ENCODE data around the gene USHBP1. TPM values are rescaled to one million over a fixed set of nuclear protein-coding genes. Genes with fewer than 3 reads are reported as not detected.

USHBP1 gene
- total and polyA plus RNA-seq, 2 of the 13 experiments (the other 11 are each of a cell fraction or from before 2014, with no cell fraction given), result 0.15 to 1.5 TPM

- TF ChIP-seq ZNF10 (CRISPR knock-in tag; IDR thresholded peaks at IDR 0.05; ENCODE audit: borderline replicate concordance, low read depth) (no peak), CREB3 (CRISPR knock-in tag; IDR thresholded peaks at IDR 0.05) (no peak), POGZ (CRISPR knock-in tag; IDR thresholded peaks at IDR 0.05) (no peak), TCF12 (IDR thresholded peaks at IDR 0.05) (no peak), TCF12 (CRISPR knock-in tag; IDR thresholded peaks at IDR 0.05) (no peak), HNF4G (IDR thresholded peaks at IDR 0.05; ENCODE audit: borderline replicate concordance, low read depth, low read length) (0 out of 2 replicates have a peak, but pooled peaks have one; percentile 9), HNF4G (CRISPR knock-in tag; IDR thresholded peaks at IDR 0.05; ENCODE audit: borderline replicate concordance, low read depth) (no peak), ATF1 (CRISPR knock-in tag; IDR thresholded peaks at IDR 0.05) (no peak), BHLHE40 (IDR thresholded peaks at IDR 0.05; ENCODE audit: low read length) (no peak), FOXO4 (CRISPR knock-in tag; conservative IDR thresholded peaks at IDR 0.05) (0 out of 2 replicates have a peak, but pooled peaks have one; percentile 44), MYC (CRISPR knock-in tag; IDR thresholded peaks at IDR 0.05; ENCODE audit: borderline replicate concordance) (no peak), ZBED4 (CRISPR knock-in tag; IDR thresholded peaks at IDR 0.05; ENCODE audit: borderline replicate concordance) (no peak), ZNF639 (CRISPR knock-in tag; conservative IDR thresholded peaks at IDR 0.05) (no peak)
These were observed 21.9 kb downstream of the USHBP1 start (continued) for GRCh38 chr19:17242431-17243208.

Measured in HepG2 (cell line).